H7 (cell line): ENCODE results near the gene NOS1AP. TPM values are rescaled to one million over a fixed set of nuclear protein-coding genes. Genes with fewer than 3 reads are reported as not detected.
"Not testable (repeated sequence)": the region's sequence is repeated elsewhere in the genome, so short reads cannot be mapped to it uniquely, and the experiment has no call there.

Source experiments
- DNase-seq: peaks from one replicate; pipeline ENCODE4 v3.0.0; 2012
- H3K27me3 ChIP-seq: 2 replicates; pipeline ENCODE4 v1.6.0; 2011; ENCODE audit warnings: mild to moderate bottlenecking, low read length; ENCODE audit not compliant: control insufficient read depth, insufficient read depth
- H3K36me3 ChIP-seq: replicated peaks from 2 replicates; pipeline ENCODE4 v1.5.1; 2011; ENCODE audit warnings: low read length; ENCODE audit not compliant: control insufficient read depth, insufficient read depth
- H3K4me3 ChIP-seq: 2 replicates; pipeline ENCODE4 v1.5.1; 2011; ENCODE audit warnings: low read depth, mild to moderate bottlenecking, control low read depth, low read length, moderate library complexity; ENCODE audit not compliant: insufficient read depth
- total RNA-seq: library from RNA; depleted of rRNA; stranded (reverse); fragments of >200 nt; shearing (Covaris generic); gene quantifications from 2 replicates; pipeline ENCODE4 v1.2.3, GENCODE V29; 2014

NOS1AP gene
- total RNA-seq, 1 experiment from 2014 or later, result 5.4 TPM

- Histone ChIP-seq H3K36me3 (no peaks in the 10 kb centered on the region), H3K4me3 (no peak overlapping the region), H3K27me3 (no peaks in the 10 kb centered on the region)
- DNase-seq, result no peak
Measured at GRCh38 chr1:162326559-162326958, 257.1 kb downstream of the NOS1AP start.

- Histone ChIP-seq H3K36me3 (no peaks in the 10 kb centered on the region), H3K4me3 (no peak overlapping the region), H3K27me3 (no peaks in the 10 kb centered on the region)
- DNase-seq, result no peak
Measured at GRCh38 chr1:162327144-162327787, 257.8 kb downstream of the NOS1AP start.

DNA sequence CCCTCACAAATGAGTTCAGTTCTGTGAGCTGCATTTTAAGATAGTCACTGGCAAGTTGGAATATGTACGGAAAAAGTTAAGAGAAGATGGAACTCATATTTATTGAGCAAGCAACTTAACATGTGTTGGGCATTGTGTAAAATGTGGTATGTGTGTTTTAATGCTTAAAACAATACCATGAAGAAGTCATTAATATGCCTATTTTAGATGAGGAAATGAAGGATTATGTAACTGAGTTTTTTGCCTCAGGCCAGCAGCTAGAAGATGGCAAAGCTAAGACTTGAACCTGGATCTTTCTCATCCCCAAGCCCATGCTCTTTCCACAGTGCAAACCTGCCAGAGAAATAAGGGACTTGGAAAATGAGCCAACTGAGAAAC, 258.3 kb downstream of the NOS1AP start:
- Histone ChIP-seq H3K36me3 (no peaks in the 10 kb centered on the region), H3K27me3 (no peaks in the 10 kb centered on the region), H3K4me3 (no peak overlapping the region)
- no peak for DNase-seq

DNA sequence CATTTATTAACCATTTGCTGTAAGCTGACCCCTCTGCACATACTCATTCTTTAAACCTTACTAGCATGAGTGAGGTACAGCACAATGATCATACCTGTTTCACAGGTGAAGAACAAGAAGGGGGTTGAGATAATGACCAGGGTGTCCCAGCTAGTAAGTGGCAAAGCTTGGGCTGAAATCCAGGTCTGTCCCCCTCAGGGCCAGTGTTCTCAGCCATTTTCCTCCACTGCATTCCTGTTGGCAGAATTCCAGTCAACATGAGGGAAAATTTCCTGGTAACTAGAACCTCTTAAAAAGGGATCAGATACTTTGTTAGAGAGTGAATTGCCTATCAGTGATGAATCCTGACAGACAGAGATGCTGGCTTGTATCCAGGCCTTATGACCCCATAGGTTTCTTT, 259.0 kb downstream of the NOS1AP start:
- Histone ChIP-seq H3K4me3 (no peak overlapping the region), H3K36me3 (no peaks in the 10 kb centered on the region), H3K27me3 (no peaks in the 10 kb centered on the region)
- DNase-seq, result no peak

DNA sequence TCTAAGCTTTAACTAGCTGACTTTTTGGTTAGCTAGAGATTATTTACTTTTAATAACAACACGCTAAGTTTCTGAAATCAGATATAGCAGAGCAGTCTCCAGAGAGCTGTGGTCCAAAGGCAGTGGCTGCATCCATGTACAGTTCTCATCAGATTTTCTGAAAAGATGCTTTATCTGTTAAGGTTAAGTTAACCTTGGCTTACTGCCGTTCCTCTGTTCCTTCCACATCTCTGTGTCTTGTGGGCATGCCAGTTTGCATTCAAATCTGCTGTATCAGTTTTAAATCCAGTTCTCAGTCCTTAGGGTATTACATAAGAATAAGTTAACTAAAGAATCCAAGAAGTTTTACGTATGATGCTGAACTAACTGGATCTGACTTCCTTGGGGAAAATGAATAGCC, 260.3 kb downstream of the NOS1AP start:
- Histone ChIP-seq H3K27me3 (no peaks in the 10 kb centered on the region), H3K36me3 (no peaks in the 10 kb centered on the region), H3K4me3 (no peak overlapping the region)
- DNase-seq, result no peak

DNA sequence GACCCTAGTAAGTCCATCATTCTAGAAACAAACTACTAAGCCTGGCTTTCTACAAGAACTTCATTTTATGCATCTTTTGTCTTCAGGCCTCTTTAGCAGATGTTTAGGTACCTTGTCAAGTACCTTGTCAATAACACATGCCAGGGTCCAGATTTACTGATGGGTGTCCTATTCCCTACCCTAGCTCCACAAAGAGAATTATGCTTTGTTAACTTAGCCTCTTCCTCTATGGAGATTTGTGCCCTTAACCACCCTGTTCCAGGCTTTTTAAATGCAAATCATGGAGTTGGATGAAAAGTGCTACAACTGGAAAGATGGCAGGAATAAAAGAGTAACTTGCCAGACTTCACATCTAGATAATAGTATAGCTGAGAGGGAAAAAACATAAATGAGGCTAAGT, 264.5 kb downstream of the NOS1AP start:
- Histone ChIP-seq H3K27me3 (no peaks in the 10 kb centered on the region), H3K36me3 (no peaks in the 10 kb centered on the region), H3K4me3 (no peak overlapping the region)
- DNase-seq, result no peak

GRCh38 chr1:162335126-162335525, 265.6 kb downstream of the NOS1AP start:
- no peaks in the 10 kb centered on the region for H3K36me3 ChIP-seq
- no peaks in the 10 kb centered on the region for H3K27me3 ChIP-seq
- no peak overlapping the region for H3K4me3 ChIP-seq
- no peak for DNase-seq

GRCh38 chr1:162336621-162337285, 267.3 kb downstream of the NOS1AP start:
- Histone ChIP-seq H3K27me3 (no peaks in the 10 kb centered on the region), H3K36me3 (no peaks in the 10 kb centered on the region), H3K4me3 (no peak overlapping the region)
- no peak for DNase-seq

GRCh38 chr1:162342452-162342983, 273.0 kb downstream of the NOS1AP start:
- Histone ChIP-seq H3K36me3 (no peaks in the 10 kb centered on the region), H3K4me3 (no peak overlapping the region), H3K27me3 (no peaks in the 10 kb centered on the region)
- no peak for DNase-seq

GRCh38 chr1:162343470-162343869, 274.0 kb downstream of the NOS1AP start:
- Histone ChIP-seq H3K27me3 (no peaks in the 10 kb centered on the region), H3K36me3 (no peaks in the 10 kb centered on the region), H3K4me3 (no peak overlapping the region)
- DNase-seq, result no peak

GRCh38 chr1:162347281-162347680, 277.8 kb downstream of the NOS1AP start:
- Histone ChIP-seq H3K27me3 (no peaks in the 10 kb centered on the region), H3K36me3 (no peaks in the 10 kb centered on the region), H3K4me3 (no peak overlapping the region)
- no peak for DNase-seq

DNA sequence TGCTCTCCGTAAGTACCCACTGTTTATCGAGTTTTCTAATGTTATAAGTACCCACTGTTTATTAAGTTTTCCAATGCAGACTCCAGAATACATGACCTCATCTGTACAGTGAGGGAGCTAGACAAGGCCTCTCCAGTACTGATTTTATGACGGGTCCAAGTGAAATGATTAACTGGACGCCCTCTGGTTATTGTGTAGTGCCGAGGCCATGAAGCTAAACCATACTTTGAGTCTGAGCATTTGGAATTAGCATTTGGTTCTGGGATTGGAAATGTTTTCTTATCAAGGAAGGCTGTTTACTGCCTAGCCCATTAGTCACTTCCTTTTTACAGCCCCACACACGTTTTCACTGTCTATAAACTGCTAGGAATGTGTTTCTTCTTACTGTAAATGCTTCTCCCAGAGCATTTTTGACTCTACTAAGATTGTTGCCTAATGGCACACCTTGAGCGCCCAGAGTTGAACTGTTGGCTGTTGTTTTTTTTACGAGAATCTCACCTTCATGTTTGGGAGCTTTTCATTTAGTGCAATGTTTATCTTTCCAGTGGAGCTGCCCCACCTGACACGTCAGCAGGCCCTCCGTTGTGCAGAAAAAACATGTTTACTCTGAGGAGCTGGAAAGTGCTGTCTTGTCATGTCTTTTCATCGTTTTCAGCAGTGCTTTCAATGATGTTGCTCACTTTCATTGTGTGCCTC, 280.3 kb downstream of the NOS1AP start:
- no peaks in the 10 kb centered on the region for H3K27me3 ChIP-seq
- H3K4me3 ChIP-seq, result no peak overlapping the region
- DNase-seq, result no peak
- no peaks in the 10 kb centered on the region; the same call in 1 of the 2 replicates for H3K36me3 ChIP-seq

DNA sequence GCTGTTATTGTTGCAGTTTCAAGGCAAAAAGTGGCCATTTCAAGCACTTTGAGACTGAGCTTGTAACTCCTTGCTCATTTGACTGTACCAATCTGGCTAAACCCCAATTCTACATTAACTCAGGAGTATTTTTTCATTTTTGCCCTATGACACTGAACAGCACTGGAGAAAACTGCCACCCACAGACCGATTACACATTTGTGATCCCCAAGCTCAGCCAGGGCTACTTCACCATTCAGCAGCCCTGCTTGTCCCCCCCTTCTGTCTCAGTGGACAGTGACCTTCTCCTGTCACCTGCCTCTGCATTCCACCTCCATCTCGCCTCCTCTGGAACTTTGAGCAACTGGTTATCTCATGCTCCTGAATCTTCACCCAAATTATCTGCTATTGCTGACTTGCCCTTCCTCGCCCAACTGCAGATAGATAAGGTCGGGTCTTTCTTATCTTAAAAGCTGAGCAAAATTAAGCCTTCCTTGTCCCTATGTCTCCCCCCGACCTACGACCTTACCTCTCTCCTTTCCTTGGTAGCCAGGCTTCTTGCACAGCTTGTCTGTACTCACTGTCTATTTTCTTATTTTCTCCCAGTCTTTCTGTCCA, 281.9 kb downstream of the NOS1AP start:
- Histone ChIP-seq H3K27me3 (no peaks in the 10 kb centered on the region), H3K36me3 (no peaks in the 10 kb centered on the region; the same call in 1 of the 2 replicates), H3K4me3 (no peak overlapping the region)
- DNase-seq, result no peak

DNA sequence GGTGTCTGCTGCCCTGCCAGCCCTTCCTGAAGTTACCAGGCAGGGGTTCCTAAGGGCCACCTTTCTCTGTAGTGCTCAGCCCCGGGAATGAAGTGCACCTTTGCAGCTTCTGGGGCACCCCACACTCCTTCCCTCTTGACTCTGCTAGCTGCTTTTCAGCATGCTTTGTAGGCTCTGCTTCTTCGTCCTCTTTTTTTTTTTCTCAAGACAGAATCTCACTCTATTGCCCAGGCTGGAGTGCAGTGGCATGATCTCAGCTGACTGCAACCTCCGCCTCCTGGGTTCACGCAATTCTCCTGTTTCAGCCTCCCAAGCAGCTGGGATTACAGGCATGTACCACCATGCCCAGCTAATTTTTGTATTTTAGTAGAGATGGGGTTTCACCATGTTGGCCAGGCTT, 282.4 kb downstream of the NOS1AP start:
- not testable (repeated sequence) for H3K27me3 ChIP-seq, H3K36me3 ChIP-seq, H3K4me3 ChIP-seq, DNase-seq

- no peak for DNase-seq
- Histone ChIP-seq H3K27me3 (no peaks in the 10 kb centered on the region), H3K4me3 (no peak overlapping the region), H3K36me3 (no peaks in the 10 kb centered on the region; the same call in 1 of the 2 replicates)
Measured at GRCh38 chr1:162353078-162353477, 283.6 kb downstream of the NOS1AP start.
